GM18498 (cell line): ENCODE measurements around the gene PREB.

Source experiments
- ATAC-seq: cut with Tn5 transposase; IDR thresholded peaks from one replicate; pipeline ENCODE4 v1.9.1; 2021; ENCODE audit warnings: mild to moderate bottlenecking, moderate library complexity; ENCODE audit not compliant: unreplicated experiment

The PREB gene

DNA sequence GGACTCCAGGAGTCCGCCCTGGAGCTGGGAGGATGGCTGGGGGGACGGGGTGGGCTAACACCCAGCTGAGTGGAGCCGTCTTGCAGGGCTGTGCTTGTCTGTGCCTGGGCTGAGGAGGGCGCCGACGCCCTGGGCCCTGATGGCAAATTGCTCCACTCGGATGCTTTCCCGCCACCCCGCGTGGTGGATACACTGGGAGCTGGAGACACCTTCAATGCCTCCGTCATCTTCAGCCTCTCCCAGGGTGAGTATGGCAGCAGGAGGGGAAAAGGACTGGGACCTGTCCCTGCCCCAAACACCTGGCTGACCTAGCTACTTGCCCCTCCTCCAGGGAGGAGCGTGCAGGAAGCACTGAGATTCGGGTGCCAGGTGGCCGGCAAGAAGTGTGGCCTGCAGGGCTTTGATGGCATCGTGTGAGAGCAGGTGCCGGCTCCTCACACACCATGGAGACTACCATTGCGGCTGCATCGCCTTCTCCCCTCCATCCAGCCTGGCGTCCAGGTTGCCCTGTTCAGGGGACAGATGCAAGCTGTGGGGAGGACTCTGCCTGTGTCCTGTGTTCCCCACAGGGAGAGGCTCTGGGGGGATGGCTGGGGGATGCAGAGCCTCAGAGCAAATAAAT is 35.0 kb downstream of the PREB start:
- ATAC-seq: no peak

DNA sequence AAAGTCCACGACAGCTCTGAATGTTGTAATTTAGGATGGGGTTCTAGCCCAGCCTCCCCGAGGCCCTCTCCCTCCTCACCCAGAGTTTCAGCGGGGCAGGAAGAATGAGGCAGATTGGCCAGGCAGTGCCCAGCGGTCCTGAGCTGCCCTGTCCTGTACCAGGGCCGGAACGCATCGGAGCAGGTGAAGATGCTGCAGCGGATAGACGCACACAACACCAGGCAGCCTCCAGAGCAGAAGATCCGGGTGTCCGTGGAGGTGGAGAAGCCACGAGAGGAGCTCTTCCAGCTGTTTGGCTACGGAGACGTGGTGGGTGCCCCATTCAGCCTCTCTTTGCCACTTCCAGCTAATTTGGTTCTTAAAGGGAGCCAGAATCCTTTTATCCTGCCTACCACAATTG is 37.1 kb downstream of the PREB start:
- ATAC-seq: no peak

DNA sequence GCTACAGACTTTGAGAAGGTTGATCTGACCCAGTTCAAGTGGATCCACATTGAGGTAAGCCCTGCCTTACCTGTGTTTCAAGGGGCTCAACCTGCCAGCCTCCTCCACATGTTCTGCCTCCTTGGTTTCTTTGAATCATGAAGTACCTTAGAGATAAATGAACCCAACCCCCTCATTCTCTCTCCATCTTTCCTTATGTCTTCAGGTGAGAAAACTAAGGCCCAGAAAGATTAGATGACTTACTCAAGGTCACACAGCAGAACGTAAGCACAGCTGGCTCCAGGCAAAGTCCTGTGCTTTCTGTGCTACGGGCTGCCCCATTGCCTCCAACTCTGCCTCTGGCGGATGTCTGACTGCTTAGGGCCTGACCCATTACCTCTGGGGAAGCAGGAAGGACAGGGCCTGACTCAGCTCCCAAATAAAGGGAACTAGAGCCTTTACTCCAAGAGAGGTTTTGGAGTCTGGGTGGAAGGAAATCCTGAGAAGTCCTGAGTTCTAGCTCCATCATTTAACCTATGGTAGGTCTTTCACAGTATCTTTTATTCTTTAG is 37.6 kb downstream of the PREB start:
- no peak for ATAC-seq

DNA sequence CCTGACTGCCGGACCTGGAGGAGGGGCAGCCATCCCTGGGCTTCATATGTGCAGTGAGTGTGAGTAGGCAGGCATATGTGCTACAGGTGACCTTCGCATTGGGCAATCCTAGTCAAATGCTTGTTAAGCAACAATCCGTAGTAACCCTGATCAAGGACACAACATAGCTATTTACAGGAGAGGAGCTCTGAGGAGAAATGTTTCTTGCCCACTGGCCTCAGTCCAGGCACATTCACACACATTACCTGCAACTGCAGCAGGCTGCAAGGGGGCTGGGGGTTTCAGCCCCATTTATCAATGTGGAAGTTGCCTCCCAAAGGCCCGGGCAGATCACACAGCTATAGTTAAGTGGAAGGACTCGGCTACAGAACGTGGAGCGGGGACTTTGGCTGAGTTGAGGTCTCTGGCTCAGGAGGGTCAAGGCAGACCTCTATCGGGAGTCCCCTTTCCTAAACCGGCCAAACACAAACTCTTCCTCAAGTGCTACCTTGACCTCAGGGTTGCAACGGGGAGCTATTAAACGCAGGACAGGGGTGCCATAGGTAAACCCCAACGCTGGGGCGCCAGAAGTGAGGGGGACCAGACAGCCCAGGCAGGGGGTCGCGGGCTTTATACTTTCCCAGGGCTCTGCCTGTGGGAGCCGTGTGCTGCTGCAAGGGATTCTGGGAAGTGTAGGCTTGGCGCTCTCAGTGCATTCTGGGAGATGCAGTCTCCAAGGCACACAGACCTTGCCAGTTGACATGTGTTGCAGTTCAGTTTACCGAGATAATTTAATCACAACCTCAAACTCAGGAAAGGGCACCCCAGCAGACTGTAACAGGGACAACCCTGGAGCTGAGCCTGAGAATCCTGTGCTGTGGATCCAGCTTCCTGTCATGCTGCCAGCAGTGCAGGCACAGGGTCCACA is 38.4 kb downstream of the PREB start:
- ATAC-seq: peak; percentile 53

DNA sequence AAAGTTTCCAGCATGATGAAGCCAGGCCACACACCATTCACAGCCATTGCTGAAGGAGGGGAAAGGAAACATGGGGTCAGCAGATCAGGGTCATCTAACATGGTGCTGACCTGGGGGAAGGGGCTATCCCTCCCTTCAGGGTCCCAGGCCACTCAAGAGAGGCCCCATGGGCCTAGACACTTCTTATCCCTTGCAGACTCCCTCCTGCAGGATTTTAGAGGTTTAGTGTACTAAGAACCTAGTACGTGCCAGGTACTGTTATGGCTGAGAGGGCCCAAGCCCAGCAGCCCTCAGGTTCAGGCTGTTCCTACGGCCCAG is 39.0 kb downstream of the PREB start:
- no peak for ATAC-seq

DNA sequence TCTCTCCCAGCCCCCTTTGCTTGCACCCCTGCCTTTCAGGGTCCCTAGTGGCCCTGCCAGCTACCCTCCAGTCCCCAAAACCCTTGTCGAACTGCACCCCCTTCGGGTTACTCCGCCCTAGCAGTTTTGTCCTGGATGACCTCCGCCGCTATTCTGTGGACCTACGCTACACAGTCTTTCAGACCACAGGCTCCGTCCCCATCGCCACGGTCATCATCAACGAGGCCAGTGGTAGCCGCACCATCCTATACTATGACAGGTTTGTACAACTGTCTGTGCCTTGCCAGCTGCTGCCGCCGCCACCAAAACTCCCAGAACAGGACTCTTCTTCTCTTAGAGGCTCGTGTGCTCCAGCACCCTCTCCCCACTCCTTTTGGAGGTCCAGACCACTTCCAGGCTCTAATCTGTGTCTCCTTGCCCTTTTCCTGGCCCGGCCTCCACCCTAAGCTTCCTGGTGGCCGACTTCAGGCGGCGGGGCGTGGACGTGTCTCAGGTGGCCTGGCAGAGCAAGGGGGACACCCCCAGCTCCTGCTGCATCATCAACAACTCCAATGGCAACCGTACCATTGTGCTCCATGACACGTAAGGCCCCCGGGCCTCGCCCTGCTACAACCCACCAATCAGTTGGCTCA is 40.0 kb downstream of the PREB start:
- ATAC-seq: no peak

DNA sequence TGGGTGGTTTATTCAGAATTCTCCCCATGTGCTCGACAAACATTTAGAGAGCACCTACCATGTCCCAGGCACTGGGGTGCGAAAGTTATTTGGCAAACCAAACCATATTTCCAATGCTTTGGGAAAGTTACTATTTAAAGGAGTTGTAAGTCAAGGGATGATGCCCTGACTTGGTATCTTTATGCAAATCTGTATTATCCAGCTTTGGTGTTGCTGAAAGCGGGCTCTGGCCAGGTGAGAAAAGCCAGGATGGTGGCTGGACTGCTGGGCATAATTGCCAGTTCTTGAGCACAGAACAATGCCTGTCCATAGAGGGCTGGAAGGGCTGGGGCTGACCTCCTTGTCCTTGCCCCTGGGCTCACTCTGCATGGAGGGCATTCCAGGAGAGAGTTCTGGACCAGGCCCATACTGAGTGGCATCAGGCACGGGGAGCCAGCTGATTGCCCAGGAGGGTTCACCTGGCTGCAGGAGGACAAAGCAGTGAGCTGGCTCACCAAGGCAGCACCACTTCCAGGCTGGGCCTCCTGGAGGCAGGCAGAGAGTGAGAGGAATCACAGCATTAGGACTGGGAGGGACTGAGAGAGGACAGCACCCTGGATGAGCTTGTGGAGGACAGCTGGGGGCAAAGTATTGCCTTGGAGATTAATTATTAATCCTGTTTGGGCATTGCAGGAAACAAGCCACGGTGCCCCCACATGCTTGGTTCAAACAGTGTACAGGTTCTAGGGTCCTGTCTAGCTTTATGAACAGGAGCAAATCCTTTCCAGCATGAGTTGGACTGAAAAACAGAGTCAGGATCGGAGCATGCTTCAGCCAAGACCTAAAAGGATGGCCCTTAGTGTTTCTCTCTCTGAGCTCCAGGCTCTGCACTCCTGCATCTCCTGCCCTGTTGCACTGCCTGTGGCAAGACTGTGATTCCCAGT is 40.7 kb downstream of the PREB start:
- ATAC-seq: no peak

DNA sequence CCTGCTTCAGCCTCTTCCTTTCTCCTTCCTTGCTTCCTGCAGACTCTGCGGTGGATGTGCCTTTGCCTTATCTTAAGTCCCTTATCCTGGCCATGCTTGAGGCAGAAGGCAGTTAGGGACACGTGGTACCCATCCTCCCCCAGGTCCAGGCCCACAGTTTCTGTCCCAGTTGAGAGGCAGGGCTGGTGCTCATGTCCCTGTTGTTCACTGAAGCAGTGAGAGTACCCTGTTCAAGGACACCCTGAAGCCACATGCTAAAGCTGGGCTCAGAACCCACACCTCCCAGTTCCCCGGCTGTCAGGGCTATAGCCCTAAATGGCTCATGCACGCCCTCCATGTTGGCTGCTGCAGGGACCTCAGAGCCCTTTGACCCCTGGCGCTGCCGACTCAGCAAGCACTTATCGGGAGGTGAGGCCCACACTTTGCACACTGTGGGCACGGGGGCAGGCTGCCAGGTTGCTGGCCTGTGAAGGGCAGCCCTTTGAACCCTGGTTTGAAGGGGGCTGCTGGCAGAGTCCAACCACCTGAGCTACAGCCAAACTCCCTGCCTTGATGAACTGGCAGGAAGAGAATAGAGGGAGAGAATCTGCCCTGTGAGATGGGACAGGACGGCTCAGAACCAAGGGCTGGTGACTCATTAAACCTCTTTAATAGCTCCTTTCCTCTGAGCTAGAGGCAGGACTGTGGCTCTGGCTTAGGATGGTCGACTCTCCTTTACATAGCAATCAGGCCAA is 41.6 kb downstream of the PREB start:
- no peak for ATAC-seq

DNA sequence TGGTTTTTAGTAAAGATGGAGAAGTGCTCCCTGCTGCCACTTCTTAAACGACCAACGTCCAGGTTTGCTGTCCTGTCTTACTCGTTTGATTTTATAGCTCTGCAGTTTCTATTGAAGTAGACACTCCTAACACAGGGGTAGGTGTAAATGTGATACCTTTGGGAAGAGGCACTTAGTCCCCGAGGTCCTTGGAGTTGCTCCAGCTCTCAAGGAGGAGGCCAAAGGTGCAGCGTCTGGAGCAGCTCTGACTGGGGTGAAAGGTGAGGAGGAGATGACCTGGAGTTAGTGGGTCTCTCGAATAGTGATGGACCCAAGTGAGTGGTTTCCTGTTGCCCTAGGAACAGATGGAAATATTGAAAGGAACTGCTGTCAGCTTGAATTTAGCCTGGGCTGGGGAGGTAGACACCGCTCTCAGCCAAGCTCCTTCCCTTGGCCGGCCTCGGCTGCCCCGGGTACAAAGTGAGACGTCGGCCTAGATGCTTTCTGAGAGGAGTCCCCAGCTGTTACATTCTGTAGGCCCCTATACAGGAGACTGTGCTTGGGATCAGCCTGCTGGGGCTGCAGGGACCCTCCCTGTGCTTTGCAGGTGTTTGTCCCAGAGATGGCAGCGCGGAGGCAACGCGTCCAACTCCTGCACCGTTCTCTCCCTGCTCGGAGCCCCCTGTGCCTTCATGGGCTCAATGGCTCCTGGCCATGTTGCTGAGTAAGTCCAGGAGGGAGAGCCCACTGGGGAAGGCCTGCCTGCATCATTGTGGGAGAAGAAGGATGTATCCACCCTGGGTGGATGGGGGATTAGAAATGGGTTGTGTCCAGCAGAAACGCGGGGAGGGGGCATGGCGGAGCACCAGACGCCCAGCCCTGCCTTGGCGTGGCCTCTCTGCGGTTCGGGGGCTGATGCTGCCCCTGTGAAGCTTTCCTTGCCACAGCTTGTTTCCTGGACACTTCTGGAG is 42.4 kb downstream of the PREB start:
- ATAC-seq: no peak

DNA sequence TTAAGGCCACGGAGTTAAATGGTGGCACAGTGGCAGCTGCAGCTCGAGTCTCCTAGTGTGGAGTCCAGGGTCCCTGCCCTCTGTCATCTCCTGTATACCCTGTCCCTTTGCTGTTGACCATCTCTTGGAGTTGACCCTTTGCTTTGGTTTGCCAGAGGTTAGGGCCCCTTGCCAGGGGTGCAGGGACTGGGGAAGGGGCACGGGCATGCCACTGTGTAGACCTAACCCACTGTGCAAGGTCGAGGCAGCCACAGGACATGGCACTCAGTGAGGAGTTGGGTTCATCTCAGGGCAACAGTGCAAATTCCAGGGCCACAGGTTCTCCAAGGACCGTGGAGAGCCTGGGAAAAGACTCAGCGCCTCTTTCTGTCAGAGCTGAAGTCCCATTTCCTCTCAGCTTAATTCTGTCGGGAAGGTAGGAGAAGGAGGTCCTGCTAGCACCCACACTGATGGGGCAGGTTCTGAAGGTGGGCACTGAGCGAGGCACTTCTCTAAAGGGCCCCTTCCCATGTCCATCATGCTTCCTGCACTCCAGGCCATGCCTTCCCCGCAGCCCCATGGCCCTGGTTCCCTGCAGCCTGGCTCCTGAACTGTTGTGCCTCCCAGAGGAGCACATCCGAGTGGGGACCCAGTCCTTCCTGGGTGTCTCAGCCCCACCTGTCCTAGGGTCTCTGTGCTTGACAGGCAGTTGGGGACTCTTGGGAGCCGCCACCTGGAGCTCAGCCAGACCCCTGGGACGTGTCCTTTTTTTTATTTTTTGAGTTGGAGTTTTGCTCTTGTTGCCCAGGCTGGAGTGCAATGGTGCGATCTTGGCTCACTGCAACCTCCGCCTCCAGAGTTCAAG is 45.1 kb downstream of the PREB start:
- ATAC-seq: no peak

DNA sequence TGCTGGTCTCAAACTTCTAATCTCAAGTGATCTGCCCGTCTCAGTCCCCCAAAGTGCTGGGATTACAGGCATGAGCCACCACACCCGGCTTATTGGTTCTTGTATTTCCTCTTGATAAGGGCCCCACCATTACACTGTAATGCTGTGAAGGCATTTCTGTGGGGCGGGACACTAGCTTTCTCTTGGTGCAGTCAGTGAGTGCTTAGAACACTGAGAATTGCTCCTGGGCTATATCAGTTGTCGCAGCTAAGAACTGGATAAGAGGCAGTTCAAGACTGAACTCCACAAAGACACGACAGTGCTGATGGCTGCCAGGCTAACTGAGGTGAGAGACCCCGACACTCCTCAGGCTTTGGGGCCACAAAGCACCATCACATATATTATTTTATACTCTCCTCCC is 45.8 kb downstream of the PREB start:
- ATAC-seq: no peak

DNA sequence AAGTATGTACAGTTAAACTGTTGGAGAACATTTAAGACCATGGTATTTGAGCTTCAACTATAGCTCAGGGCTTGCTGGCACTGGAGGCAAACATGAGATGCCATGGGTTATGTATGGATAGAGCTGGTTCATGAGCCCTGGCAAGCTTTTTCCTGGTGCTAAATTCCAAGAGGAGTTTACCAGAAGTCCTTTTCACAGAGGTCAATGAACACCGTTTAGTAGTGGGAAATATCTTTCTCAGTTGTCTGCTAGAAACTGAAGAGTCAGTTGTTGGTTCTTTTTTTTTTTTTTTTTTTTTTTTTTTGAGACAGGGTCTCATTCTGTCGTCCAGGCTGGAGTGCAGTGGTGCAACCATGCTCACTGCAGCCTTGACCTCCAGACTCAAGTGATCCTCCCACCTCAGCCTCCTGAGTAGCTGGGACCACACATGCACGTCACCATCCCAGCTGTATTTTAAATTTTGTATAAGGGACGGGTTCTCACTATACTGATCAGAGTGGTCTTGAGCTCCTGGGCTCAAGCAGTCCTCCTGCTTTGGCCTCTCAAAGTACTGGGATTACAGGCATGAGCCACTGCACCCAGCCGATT is 46.5 kb downstream of the PREB start:
- no peak for ATAC-seq

DNA sequence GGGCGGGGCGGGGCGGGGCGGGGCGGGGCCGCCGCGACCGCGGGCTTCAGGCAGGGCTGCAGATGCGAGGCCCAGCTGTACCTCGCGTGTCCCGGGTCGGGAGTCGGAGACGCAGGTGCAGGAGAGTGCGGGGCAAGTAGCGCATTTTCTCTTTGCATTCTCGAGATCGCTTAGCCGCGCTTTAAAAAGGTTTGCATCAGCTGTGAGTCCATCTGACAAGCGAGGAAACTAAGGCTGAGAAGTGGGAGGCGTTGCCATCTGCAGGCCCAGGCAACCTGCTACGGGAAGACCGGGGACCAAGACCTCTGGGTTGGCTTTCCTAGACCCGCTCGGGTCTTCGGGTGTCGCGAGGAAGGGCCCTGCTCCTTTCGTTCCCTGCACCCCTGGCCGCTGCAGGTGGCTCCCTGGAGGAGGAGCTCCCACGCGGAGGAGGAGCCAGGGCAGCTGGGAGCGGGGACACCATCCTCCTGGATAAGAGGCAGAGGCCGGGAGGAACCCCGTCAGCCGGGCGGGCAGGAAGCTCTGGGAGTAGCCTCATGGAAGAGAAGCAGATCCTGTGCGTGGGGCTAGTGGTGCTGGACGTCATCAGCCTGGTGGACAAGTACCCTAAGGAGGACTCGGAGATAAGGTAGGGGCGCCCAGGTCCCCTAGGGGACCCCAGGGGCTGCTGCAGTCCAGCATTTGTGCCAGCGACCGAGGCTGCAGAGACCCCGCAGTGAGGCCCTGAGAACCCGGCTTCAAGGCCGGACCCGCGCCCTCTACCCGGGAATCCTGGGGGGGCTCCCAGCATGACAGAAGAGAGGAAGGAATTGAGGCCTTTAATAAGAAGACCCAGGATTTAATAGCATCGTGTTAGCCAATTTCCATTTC is 47.5 kb downstream of the PREB start, which contains the start of gene KHK:
Gene KHK, plus strand, starts transcription at position 49 of the 870 bp plus-strand sequence. Its CDS starts 488 bp downstream, at position 537.
- ATAC-seq: peak; percentile 1

DNA sequence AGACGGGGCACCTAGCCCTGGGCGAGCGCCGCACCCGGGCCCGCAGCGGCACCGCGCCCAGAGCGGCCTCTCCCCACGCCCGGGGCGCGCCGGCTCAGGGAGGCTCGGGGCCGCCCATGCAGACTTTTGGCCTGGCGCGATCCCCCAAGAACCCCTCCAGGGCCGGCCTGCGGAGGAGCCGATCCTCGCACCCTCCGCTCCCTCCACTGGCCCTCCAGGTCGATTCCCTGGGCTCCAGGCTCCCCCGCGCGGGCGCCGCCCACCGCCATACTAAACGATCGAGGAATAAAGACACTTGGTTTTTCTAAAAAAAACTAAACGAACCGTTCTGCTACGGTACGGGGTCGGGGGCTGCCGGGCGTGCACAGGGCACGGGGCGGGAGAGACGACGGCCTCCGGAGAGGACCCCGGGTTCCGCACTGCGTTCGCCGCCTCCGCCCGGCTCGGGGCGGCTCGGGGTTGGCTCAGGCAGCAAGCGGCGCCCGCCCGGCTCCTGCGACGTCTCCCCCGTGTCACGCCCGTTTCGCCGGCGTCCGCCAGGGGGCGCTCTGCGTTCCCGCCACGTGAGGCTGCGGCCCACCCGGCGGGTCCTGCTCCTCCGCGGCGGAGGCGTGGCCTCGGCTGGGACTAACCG is 48.2 kb downstream of the PREB start:
- ATAC-seq: peak; percentile 78

DNA sequence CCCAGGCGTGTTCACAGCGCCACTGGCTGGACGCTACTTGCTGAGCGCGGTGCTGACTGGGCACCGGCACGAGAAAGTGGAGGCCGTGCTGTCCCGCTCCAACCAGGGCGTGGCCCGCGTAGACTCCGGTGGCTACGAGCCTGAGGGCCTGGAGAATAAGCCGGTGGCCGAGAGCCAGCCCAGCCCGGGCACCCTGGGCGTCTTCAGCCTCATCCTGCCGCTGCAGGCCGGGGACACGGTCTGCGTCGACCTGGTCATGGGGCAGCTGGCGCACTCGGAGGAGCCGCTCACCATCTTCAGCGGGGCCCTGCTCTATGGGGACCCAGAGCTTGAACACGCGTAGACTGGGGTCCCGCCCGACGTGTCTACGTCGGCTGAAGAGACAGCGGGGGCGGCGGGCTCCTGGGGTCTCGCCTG is 48.8 kb downstream of the PREB start:
- peak; percentile 3 for ATAC-seq

DNA sequence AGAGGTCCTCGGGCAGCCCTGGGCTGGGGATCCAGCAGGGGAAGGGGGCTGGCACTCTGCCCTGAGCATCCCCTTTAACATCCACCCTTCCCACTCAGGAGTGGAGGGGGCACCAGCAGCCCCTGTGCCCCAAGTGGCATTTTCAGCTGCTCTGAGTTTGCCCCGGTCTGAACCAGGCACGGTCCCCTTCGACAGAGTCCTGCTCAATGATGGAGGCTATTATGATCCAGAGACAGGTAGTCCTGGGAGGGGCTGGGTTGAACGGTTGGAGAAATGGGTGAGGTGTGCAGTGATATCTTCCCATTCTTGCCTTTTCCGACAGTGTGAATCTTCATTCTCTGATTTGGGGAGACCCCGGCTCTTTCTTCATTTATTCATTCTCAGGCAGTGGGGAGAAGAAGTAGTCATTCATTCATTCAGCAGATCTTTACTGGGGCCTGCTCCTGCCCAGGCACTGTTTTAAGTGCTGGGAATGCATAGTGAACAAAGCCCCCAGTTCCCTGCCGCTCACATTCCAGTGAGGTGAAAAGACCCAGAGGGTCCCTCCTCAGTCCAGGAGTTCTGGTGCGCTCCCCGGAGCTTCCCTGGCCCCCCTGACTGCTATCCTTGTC is 49.3 kb downstream of the PREB start:
- ATAC-seq: no peak
